Astrocyte (in vitro differentiated cells and primary cell): ENCODE measurements around the gene RESF1. TPM values are rescaled to one million over a fixed set of nuclear protein-coding genes. Genes with fewer than 3 reads are reported as not detected.
A peak's percentile ranks its signal among the peaks of the same experiment; 100 is the strongest.

Experiments
- DNase-seq: peaks from one replicate; pipeline ENCODE4 v3.0.0-alpha.2; 2010; ENCODE audit warnings: low read depth
- FAIRE-seq: peaks from 2 replicates; lab custom pipeline; 2011; peaks lifted over from hg19 to GRCh38; lab: Jason Lieb, UNC
- H2AFZ ChIP-seq: 2 replicates; pipeline ENCODE4 v1.6.0; 2012; ENCODE audit warnings: low read depth, low read length, inconsistent platforms
- H3K27ac ChIP-seq: 2 replicates; pipeline ENCODE4 v1.5.1; 2011; ENCODE audit warnings: low read depth, low read length, inconsistent platforms
- H3K27me3 ChIP-seq: 2 replicates; pipeline ENCODE4 v1.6.0; 2011; ENCODE audit warnings: low read length, inconsistent platforms; ENCODE audit not compliant: insufficient read depth
- H3K36me3 ChIP-seq: 2 replicates; pipeline ENCODE4 v1.5.1; 2011; ENCODE audit warnings: low read length, inconsistent platforms; ENCODE audit not compliant: insufficient read depth
- H3K4me1 ChIP-seq: 2 replicates; pipeline ENCODE4 v1.5.1; 2011; ENCODE audit warnings: low read length, inconsistent platforms; ENCODE audit not compliant: insufficient read depth
- H3K4me2 ChIP-seq: 2 replicates; pipeline ENCODE4 v1.6.0; 2012; ENCODE audit warnings: low read length, inconsistent platforms
- H3K4me3 ChIP-seq: 2 replicates; pipeline ENCODE4 v1.5.1; 2011; ENCODE audit warnings: low read depth, mild to moderate bottlenecking, low read length, inconsistent platforms; ENCODE audit not compliant: insufficient read depth
- H3K79me2 ChIP-seq: 2 replicates; pipeline ENCODE4 v1.6.0; 2012; ENCODE audit warnings: mild to moderate bottlenecking, low read length, inconsistent platforms; ENCODE audit not compliant: insufficient read depth
- H3K9ac ChIP-seq: 2 replicates; pipeline ENCODE4 v1.6.0; 2012; ENCODE audit warnings: mild to moderate bottlenecking, low read length, inconsistent platforms
- H3K9me3 ChIP-seq: 2 replicates; pipeline ENCODE4 v1.5.1; 2012; ENCODE audit warnings: low read depth, mild to moderate bottlenecking, low read length, inconsistent platforms; ENCODE audit not compliant: insufficient read depth
- H4K20me1 ChIP-seq: 2 replicates; pipeline ENCODE4 v1.6.0; 2012; ENCODE audit warnings: low read length, inconsistent platforms; ENCODE audit not compliant: insufficient read depth
- H3K27ac Mint-ChIP-seq: one replicate; pipeline ENCODE4 v1.8.0; 2021; ENCODE audit warnings: mild to moderate bottlenecking, mixed read lengths; ENCODE audit not compliant: unreplicated experiment
- H3K27me3 Mint-ChIP-seq: one replicate; pipeline ENCODE4 v1.8.0; 2021; ENCODE audit warnings: low read depth, mixed read lengths; ENCODE audit not compliant: unreplicated experiment
- H3K36me3 Mint-ChIP-seq: one replicate; pipeline ENCODE4 v1.8.0; 2021; ENCODE audit warnings: low read depth, mixed read lengths; ENCODE audit not compliant: unreplicated experiment
- H3K4me1 Mint-ChIP-seq: one replicate; pipeline ENCODE4 v1.8.0; 2021; ENCODE audit warnings: low read depth, mixed read lengths; ENCODE audit not compliant: unreplicated experiment
- H3K4me3 Mint-ChIP-seq: one replicate; pipeline ENCODE4 v1.8.0; 2021; ENCODE audit warnings: mild to moderate bottlenecking, moderate library complexity, mixed read lengths; ENCODE audit not compliant: unreplicated experiment
- H3K9me3 Mint-ChIP-seq: one replicate; pipeline ENCODE4 v1.8.0; 2021; ENCODE audit warnings: mild to moderate bottlenecking, mixed read lengths; ENCODE audit not compliant: unreplicated experiment
- EZH2 ChIP-seq: IDR thresholded peaks from 2 replicates; pipeline ENCODE4 v1.6.1; 2012; ENCODE audit warnings: mild to moderate bottlenecking, low read length, inconsistent platforms; ENCODE audit not compliant: insufficient read depth
- total RNA-seq: library from RNA; stranded (reverse); gene quantifications from 2 replicates; pipeline ENCODE4 v1.2.1, GENCODE V29; 2021
- TF ChIP-seq, protein P1 (sequence below): IDR thresholded peaks from 2 replicates; pipeline ENCODE4 v1.5.1; 2011; ENCODE audit warnings: low read depth, mild to moderate bottlenecking, inconsistent platforms, low read length, moderate library complexity; ENCODE audit not compliant: insufficient read depth

RESF1 gene
- total RNA-seq, 1 donor from 2014 or later: 22.2 TPM

DNA sequence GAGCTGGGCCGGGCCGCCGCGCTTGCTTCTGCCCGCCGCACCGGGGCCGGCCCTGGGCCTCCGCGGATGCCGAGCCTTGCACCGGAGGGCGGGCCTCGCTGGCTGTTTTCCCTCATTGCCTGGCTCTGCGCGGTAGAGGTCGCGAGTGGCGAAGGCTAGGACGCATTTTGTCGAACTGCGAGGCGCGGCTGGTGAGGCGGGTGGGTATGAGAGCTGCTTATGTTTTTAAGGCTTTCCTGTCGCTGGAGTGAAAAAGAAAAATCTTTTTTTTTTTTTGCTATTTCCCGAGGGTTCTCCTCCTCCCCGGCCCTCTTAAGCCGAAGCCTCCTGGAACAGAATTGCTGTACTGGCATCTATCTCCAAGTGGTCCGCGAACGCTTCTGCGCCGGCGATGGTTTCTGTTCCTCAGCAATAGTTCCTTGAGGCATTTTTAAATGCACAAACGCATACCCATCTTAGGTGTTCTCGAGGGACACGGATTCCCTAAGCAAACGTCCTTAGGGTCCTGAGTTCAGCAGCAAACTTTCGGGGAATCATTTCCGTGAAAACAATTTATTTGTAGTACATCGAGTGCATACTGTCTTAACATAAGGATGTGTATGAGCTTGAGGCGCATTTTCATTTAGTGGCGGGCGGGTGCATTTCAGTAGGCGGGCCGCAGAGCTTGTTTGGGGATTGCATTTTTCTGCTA lies 631 bp downstream of the RESF1 start:
- peak overlapping the region; percentile 62 for H3K27ac ChIP-seq
- FAIRE-seq: no peak

DNA sequence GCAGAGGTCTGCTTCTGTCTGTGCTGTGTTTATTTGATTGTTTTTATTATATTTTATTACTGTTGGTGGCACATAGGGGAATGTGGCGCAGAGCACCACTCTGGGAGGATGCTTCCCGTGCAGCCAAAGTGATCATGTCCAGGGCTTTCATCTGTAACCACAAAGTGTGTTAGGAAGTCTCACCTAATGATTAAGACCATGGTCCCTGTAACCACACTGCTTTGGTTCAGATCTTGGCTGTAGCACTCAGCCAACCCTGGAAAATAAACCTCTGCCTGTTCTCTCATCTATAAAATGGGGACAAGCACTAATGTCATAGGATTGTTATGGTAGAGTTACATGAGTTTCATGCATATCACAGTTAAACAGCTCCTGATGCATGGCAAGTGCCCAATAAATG lies 1.9 kb downstream of the RESF1 start:
- no peak for DNase-seq
- H3K4me2 ChIP-seq: peak overlapping the region; percentile 91
- H3K9me3 ChIP-seq: no peaks in the 10 kb centered on the region
- Mint-ChIP-seq H3K4me3 (peak overlapping the region; percentile 94), H3K9me3 (peaks cover 3% of the 10 kb centered on the region), H3K27ac (no peak overlapping the region), H3K27me3 (no peaks in the 10 kb centered on the region), H3K36me3 (peaks cover 30% of the 10 kb centered on the region), H3K4me1 (peaks cover 25% of the 10 kb centered on the region)
- no peak overlapping the region for H3K9ac ChIP-seq
- H3K27ac ChIP-seq: no peak overlapping the region
- no peak for FAIRE-seq
- peaks cover 13% of the 10 kb centered on the region for H3K4me1 ChIP-seq
- no peak overlapping the region for H3K4me3 ChIP-seq
- H2AFZ ChIP-seq: no peak overlapping the region
- peaks cover 31% of the 10 kb centered on the region for H4K20me1 ChIP-seq
- peaks cover 53% of the 10 kb centered on the region for H3K79me2 ChIP-seq
- no peaks in the 10 kb centered on the region for H3K27me3 ChIP-seq
- peaks cover 6% of the 10 kb centered on the region for H3K36me3 ChIP-seq
- no peak for TF ChIP-seq EZH2
- TF ChIP-seq, protein P1, sequence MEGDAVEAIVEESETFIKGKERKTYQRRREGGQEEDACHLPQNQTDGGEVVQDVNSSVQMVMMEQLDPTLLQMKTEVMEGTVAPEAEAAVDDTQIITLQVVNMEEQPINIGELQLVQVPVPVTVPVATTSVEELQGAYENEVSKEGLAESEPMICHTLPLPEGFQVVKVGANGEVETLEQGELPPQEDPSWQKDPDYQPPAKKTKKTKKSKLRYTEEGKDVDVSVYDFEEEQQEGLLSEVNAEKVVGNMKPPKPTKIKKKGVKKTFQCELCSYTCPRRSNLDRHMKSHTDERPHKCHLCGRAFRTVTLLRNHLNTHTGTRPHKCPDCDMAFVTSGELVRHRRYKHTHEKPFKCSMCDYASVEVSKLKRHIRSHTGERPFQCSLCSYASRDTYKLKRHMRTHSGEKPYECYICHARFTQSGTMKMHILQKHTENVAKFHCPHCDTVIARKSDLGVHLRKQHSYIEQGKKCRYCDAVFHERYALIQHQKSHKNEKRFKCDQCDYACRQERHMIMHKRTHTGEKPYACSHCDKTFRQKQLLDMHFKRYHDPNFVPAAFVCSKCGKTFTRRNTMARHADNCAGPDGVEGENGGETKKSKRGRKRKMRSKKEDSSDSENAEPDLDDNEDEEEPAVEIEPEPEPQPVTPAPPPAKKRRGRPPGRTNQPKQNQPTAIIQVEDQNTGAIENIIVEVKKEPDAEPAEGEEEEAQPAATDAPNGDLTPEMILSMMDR: no peak

More for the DNA sequence above, 631 bp downstream of the RESF1 start:
- peak; percentile 55 for DNase-seq
- Histone ChIP-seq H3K4me2 (peak overlapping the region; percentile 91), H3K27me3 (no peaks in the 10 kb centered on the region), H3K4me1 (peaks cover 13% of the 10 kb centered on the region), H4K20me1 (peaks cover 24% of the 10 kb centered on the region), H3K9me3 (no peaks in the 10 kb centered on the region), H3K4me3 (peak overlapping the region; percentile 92), H3K36me3 (peaks cover 6% of the 10 kb centered on the region), H3K9ac (peak overlapping the region; percentile 83), H3K79me2 (peaks cover 44% of the 10 kb centered on the region), H2AFZ (peak overlapping the region; percentile 80)
- Mint-ChIP-seq H3K36me3 (peaks cover 20% of the 10 kb centered on the region), H3K27ac (peak overlapping the region; percentile 81), H3K4me1 (peaks cover 25% of the 10 kb centered on the region), H3K9me3 (peaks cover 7% of the 10 kb centered on the region), H3K27me3 (no peaks in the 10 kb centered on the region), H3K4me3 (peak overlapping the region; percentile 94)
- TF ChIP-seq EZH2: no peak
- TF ChIP-seq, protein P1: peak; percentile 6

DNA sequence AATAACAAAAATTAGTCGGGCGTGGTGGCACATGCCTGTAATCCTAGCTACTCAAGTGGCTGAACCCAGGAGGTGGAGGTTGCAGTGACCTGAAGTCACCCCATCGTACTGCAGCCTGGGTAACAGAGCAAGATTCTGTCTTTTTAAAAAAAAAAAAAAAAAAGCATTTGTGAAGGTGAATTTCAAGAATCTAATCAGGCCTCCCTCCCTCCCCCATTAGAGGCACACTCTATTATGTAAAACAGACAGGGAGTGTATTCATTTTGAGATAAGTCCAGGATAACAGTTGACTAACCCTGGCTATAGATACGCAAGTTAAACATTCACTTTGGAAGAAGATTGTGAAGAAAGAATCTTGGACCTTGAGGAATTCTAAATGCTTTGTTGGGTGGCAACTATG lies 2.9 kb downstream of the RESF1 start:
- Histone ChIP-seq H3K4me3 (no peak overlapping the region), H3K4me2 (no peak overlapping the region), H3K9me3 (no peaks in the 10 kb centered on the region), H3K79me2 (peaks cover 62% of the 10 kb centered on the region), H3K9ac (no peak overlapping the region), H3K4me1 (peaks cover 13% of the 10 kb centered on the region), H3K27me3 (no peaks in the 10 kb centered on the region), H2AFZ (no peak overlapping the region), H3K27ac (no peak overlapping the region), H3K36me3 (peaks cover 6% of the 10 kb centered on the region), H4K20me1 (peaks cover 40% of the 10 kb centered on the region)
- DNase-seq (no peak), FAIRE-seq (no peak)
- Mint-ChIP-seq H3K4me1 (peaks cover 25% of the 10 kb centered on the region), H3K27ac (no peak overlapping the region), H3K4me3 (no peak overlapping the region), H3K9me3 (no peaks in the 10 kb centered on the region), H3K36me3 (peaks cover 31% of the 10 kb centered on the region), H3K27me3 (no peaks in the 10 kb centered on the region)
- no peak for TF ChIP-seq EZH2
- TF ChIP-seq, protein P1: no peak
